HepG2 (cell line): Measurements from ENCODE around the gene PLEKHM2.

Source experiments
- ATF7 ChIP-seq, 2 experiments: fragments of 450-650 bp in 1 of 2; sonication (generic) in 1 of 2; formaldehyde crosslinking in 1 of 2; IDR thresholded peaks; 2 replicates each; pipeline versions ENCODE4 v1.4.0 to v1.6.1; 2016 to 2020; ENCODE audit warnings: antibody characterized with exemption in 1 of 2, mild to moderate bottlenecking in 1 of 2, missing genetic modification reagents in 1 of 2
- CTCF ChIP-seq: sonication (generic); formaldehyde crosslinking; IDR thresholded peaks from 2 replicates; pipeline ENCODE4 v1.5.0; 2020; ENCODE audit warnings: mild to moderate bottlenecking, missing genetic modification reagents, moderate library complexity
- EED ChIP-seq: sonication (generic); formaldehyde crosslinking; IDR thresholded peaks from 2 replicates; pipeline ENCODE4 v1.5.0; 2020; ENCODE audit warnings: mild to moderate bottlenecking, missing genetic modification reagents
- FOXP1 ChIP-seq, 2 experiments: fragments of 450-650 bp in 1 of 2; IDR thresholded peaks; 2 replicates each; pipeline ENCODE4 v1.6.1; 2017 to 2018; ENCODE audit warnings: antibody characterized with exemption in 1 of 2
- KDM1A ChIP-seq: IDR thresholded peaks from 2 replicates; pipeline ENCODE4 v1.6.1; 2016; ENCODE audit warnings: missing compliant biosample characterization
- NBN ChIP-seq: fragments of 450-650 bp; conservative IDR thresholded peaks from 2 replicates; pipeline ENCODE4 v1.6.1; 2017
- NFIC ChIP-seq: IDR thresholded peaks from 2 replicates; pipeline ENCODE4 v1.6.1; 2012; ENCODE audit warnings: mild to moderate bottlenecking, low read length, inconsistent platforms
- ZFP36 ChIP-seq: fragments of 150-350 bp; IDR thresholded peaks from 2 replicates; pipeline ENCODE4 v1.6.1; 2018; ENCODE audit warnings: borderline replicate concordance, low read length, low read depth; ENCODE audit not compliant: partially characterized antibody
- ZNF10 ChIP-seq: sonication (generic); formaldehyde crosslinking; IDR thresholded peaks from 2 replicates; pipeline ENCODE4 v1.4.0; 2020; ENCODE audit warnings: mild to moderate bottlenecking, low read depth, missing genetic modification reagents, borderline replicate concordance
- ZNF503 ChIP-seq: sonication (generic); formaldehyde crosslinking; IDR thresholded peaks from 2 replicates; pipeline ENCODE4 v1.4.0; 2020; ENCODE audit warnings: missing genetic modification reagents

- TF ChIP-seq KDM1A (no peak), CTCF (no peak), FOXP1 (IDR thresholded peaks at IDR 0.05) (no peak), FOXP1 (CRISPR knock-in tag; IDR thresholded peaks at IDR 0.05) (no peak), ZNF503 (no peak), NBN (no peak), EED (CRISPR knock-in tag) (no peak), NFIC (no peak), ZNF10 (no peak), ATF7 (IDR thresholded peaks at IDR 0.05) (no peak), ATF7 (CRISPR knock-in tag; IDR thresholded peaks at IDR 0.05) (no peak), ZFP36 (no peak)
Measured at GRCh38 chr1:15722411-15722810, 38.3 kb downstream of the PLEKHM2 start.
